K562 (cell line): Measurements from ENCODE around the gene CIART. TPM values are rescaled to one million over a fixed set of nuclear protein-coding genes. Genes with fewer than 3 reads are reported as not detected.

Experiments
- ARID2 ChIP-seq: fragments of 450-650 bp; IDR thresholded peaks from 2 replicates; pipeline ENCODE4 v1.6.1; 2017; ENCODE audit warnings: antibody characterized with exemption, mild to moderate bottlenecking
- ATF2 ChIP-seq: sonication (generic); formaldehyde crosslinking; IDR thresholded peaks from 2 replicates; pipeline ENCODE4 v1.8.1; 2022; ENCODE audit warnings: missing genetic modification reagents
- ATF7 ChIP-seq: fragments of 450-650 bp; IDR thresholded peaks from 2 replicates; pipeline ENCODE4 v1.7.1; 2014; ENCODE audit warnings: mild to moderate bottlenecking, moderate library complexity
- CBFA2T2 ChIP-seq: fragments of 450-650 bp; conservative IDR thresholded peaks from 2 replicates; pipeline ENCODE4 v1.6.1; 2017; ENCODE audit warnings: mild to moderate bottlenecking
- CEBPG ChIP-seq, 3 experiments: fragments of 200-800 bp in 1 of 3; sonication (Bioruptor generic) in 1 of 3; sonication (generic) in 1 of 3; formaldehyde crosslinking in 1 of 3; IDR thresholded peaks in 2 of 3; conservative IDR thresholded peaks in 1 of 3; 2 replicates each; pipeline versions ENCODE4 v1.6.1 to v1.8.0; 2016 to 2022; ENCODE audit warnings: missing compliant biosample characterization in 2 of 3, missing genetic modification characterization in 2 of 3, mild to moderate bottlenecking in 1 of 3, missing genetic modification reagents in 1 of 3
- MTA3 ChIP-seq: fragments of 450-650 bp; formaldehyde crosslinking; IDR thresholded peaks from 2 replicates; pipeline ENCODE4 v1.6.1; 2017; ENCODE audit warnings: mild to moderate bottlenecking, borderline replicate concordance
- MYBL2 ChIP-seq, 2 experiments: fragments of 450-650 bp in 1 of 2; sonication (generic) in 1 of 2; formaldehyde crosslinking in 1 of 2; IDR thresholded peaks; 2 replicates each; pipeline versions ENCODE4 v1.6.1 to v1.8.1; 2017 to 2022; ENCODE audit warnings: borderline replicate concordance in 1 of 2, inconsistent platforms in 1 of 2, low read depth in 1 of 2, mild to moderate bottlenecking in 1 of 2, missing genetic modification reagents in 1 of 2, moderate library complexity in 1 of 2
- MYC ChIP-seq, 2 experiments: fragments of 250-450 bp in 1 of 2; sonication (Bioruptor Pico) in 1 of 2; IDR thresholded peaks; 2 replicates each; pipeline versions ENCODE4 v1.5.1 to v1.6.1; 2012 to 2021; ENCODE audit warnings: low read depth in 2 of 2, borderline replicate concordance in 1 of 2, improper control_type of control experiment in 1 of 2, low read length in 1 of 2, mild to moderate bottlenecking in 1 of 2, moderate library complexity in 1 of 2
- RB1 ChIP-seq: fragments of 450-650 bp; IDR thresholded peaks from 2 replicates; pipeline ENCODE4 v1.6.1; 2017; ENCODE audit warnings: low read depth, mild to moderate bottlenecking
- SMARCB1 ChIP-seq: IDR thresholded peaks from 2 replicates; pipeline ENCODE4 v1.6.1; 2011; ENCODE audit warnings: improper control_type of control experiment, low read depth; ENCODE audit not compliant: insufficient read length
- TAF9B ChIP-seq: fragments of 450-650 bp; IDR thresholded peaks from 2 replicates; pipeline ENCODE4 v1.6.1; 2018; ENCODE audit warnings: mild to moderate bottlenecking; ENCODE audit not compliant: partially characterized antibody
- TCF7L2 ChIP-seq: fragments of 150-350 bp; IDR thresholded peaks from 2 replicates; pipeline ENCODE4 v1.6.1; 2016; ENCODE audit warnings: low read depth, mild to moderate bottlenecking, low read length, moderate library complexity
- THAP12 ChIP-seq: fragments of 250-450 bp; sonication (Bioruptor Pico); IDR thresholded peaks from 2 replicates; pipeline ENCODE4 v1.9.0; 2021; ENCODE audit warnings: mild to moderate bottlenecking, inconsistent platforms
- TOE1 ChIP-seq, 2 experiments: fragments of 450-650 bp in 1 of 2; sonication (generic) in 1 of 2; formaldehyde crosslinking in 1 of 2; IDR thresholded peaks; 2 replicates each; pipeline versions ENCODE4 v1.7.1 to v1.8.0; 2016 to 2022; ENCODE audit warnings: borderline replicate concordance in 2 of 2, mild to moderate bottlenecking in 2 of 2, antibody characterized with exemption in 1 of 2, inconsistent platforms in 1 of 2, low read depth in 1 of 2, missing genetic modification reagents in 1 of 2, moderate library complexity in 1 of 2
- XRCC4 ChIP-seq: IDR thresholded peaks from one replicate; pipeline ENCODE4 v1.6.1; 2011; ENCODE audit not compliant: insufficient read depth, insufficient read length; ENCODE audit errors: extremely low read depth
- YBX1 ChIP-seq: fragments of 450-650 bp; IDR thresholded peaks from 2 replicates; pipeline ENCODE4 v1.7.1; 2016; ENCODE audit warnings: mild to moderate bottlenecking
- ZNF24 ChIP-seq: fragments of 450-650 bp; IDR thresholded peaks from 2 replicates; pipeline ENCODE4 v1.6.1; 2016
- ZNF280A ChIP-seq: fragments of 450-650 bp; IDR thresholded peaks from 2 replicates; pipeline ENCODE4 v1.6.1; 2018; ENCODE audit warnings: mild to moderate bottlenecking, low read depth; ENCODE audit not compliant: partially characterized antibody
- polyA plus RNA-seq, 8 experiments: library from polyadenylated mRNA; depleted of rRNA in 4 of 8; stranded (reverse) in 5 of 8; unstranded in 3 of 8; fragments of >200 nt; fragmentation: Nextera tagmentation in 2 of 8; fragmentation: Illumina TruSeq in 1 of 8; extraction: Ambion mirVana in 2 of 8; extraction: Trizol in 1 of 8; gene quantifications; 2 replicates each; pipeline versions ENCODE4 v1.2.1 to v1.2.3, GENCODE V29; 2011 to 2014; ENCODE audit warnings: inconsistent platforms in 1 of 8, missing spikeins in 1 of 8
- total RNA-seq, 7 experiments: library from RNA; depleted of rRNA in 6 of 7; stranded (reverse); fragments of >200 nt in 6 of 7; fragmentation: Illumina TruSeq in 2 of 7; extraction: Trizol in 2 of 7; gene quantifications; 2 replicates each; pipeline versions ENCODE4 v1.2.1 to v1.2.3, GENCODE V29; 2011 to 2021; ENCODE audit warnings: low replicate concordance in 1 of 7
- TF ChIP-seq, protein P1 (sequence below): sonication (generic); formaldehyde crosslinking; IDR thresholded peaks from 2 replicates; pipeline ENCODE4 v1.8.0; 2022; ENCODE audit warnings: missing genetic modification reagents, mild to moderate bottlenecking, borderline replicate concordance

Gene CIART
- total and polyA plus RNA-seq, 9 of the 15 experiments (the other 6 are each of a cell fraction or from before 2014, with no cell fraction given): 0.07 to 0.35 (median 0.19) TPM; not detected in 2

DNA sequence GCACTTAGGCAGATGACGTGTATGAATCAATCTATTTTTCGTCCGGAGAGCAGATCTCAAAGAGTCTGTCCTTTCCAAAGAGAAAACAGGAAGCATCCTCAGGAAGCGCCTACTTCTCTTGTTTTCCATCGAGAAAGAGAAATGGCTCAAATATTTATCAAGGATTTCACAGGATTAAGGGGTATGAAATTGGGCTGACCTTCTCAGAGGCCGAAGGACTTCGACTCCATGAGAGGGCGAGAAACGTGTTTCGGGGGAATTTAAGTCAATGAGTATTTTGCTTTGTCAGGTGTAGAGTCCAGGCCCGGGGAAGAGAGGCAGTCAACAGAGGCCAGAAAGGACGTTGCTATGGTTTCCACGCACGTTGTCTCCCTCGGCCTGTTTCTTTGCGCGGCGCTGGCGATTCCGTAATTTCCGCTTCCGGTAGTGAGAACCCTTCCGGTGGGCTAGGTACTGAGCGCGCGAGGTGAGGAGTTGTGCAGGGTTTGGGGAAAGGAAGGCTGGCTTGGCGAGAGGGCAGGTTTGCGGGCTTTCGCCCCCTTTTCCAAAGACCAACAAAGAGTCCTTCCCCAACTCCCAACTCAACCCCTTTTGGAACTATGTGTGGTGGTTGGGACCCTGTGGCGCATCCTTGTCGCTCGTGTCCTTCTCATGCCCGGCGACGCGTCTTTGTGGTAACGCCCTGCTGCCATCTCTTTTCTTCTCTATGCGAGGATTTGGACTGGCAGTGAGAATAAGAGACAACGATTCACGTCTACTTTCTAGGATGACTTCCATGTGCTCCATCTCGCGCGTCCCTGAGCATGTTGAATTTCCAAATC, 11.3 kb downstream of the CIART start, which contains the start of gene MRPS21 (continued):
- TF ChIP-seq MYC (IDR thresholded peaks at IDR 0.05; ENCODE audit: low read depth, low read length) (peak; percentile 97), MYC (CRISPR knock-in tag; IDR thresholded peaks at IDR 0.05; ENCODE audit: borderline replicate concordance, low read depth) (peak; percentile 83; the same call in 1 of the 2 replicates), YBX1 (no peak), TOE1 (IDR thresholded peaks at IDR 0.05; ENCODE audit: borderline replicate concordance) (peak; percentile 37; the same call in 1 of the 2 replicates), TOE1 (CRISPR knock-in tag; IDR thresholded peaks at IDR 0.05; ENCODE audit: borderline replicate concordance, low read depth) (no peak), MYBL2 (IDR thresholded peaks at IDR 0.05; ENCODE audit: low read depth) (peak; percentile 43; the same call in 1 of the 2 replicates), MYBL2 (CRISPR knock-in tag; IDR thresholded peaks at IDR 0.05; ENCODE audit: borderline replicate concordance) (no peak), ZNF24 (no peak), TAF9B (peak; percentile 67), CBFA2T2 (no peak), CEBPG (CRISPR knock-in tag; IDR thresholded peaks at IDR 0.05) (no peak), CEBPG (tag; conservative IDR thresholded peaks at IDR 0.05 in 1 of 2, IDR thresholded peaks at IDR 0.05 in 1 of 2) (no peak), ZNF280A (no peak), SMARCB1 (no peak), XRCC4 (no peak), THAP12 (CRISPR knock-in tag) (peak; percentile 57; the same call in 1 of the 2 replicates), RB1 (peak; percentile 73), ATF2 (CRISPR knock-in tag) (no peak), ARID2 (0 out of 2 replicates have a peak, but pooled peaks have one; percentile 32), MTA3 (no peak; the same call in 1 of the 2 replicates), TCF7L2 (no peak), ATF7 (peak; percentile 76; the same call in 1 of the 2 replicates)
- TF ChIP-seq, protein P1, sequence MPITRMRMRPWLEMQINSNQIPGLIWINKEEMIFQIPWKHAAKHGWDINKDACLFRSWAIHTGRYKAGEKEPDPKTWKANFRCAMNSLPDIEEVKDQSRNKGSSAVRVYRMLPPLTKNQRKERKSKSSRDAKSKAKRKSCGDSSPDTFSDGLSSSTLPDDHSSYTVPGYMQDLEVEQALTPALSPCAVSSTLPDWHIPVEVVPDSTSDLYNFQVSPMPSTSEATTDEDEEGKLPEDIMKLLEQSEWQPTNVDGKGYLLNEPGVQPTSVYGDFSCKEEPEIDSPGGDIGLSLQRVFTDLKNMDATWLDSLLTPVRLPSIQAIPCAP (CRISPR knock-in tag): no peak
